Activated naive CD4-positive, alpha-beta T cell treated with anti-CD3 and anti-CD28 coated beads, Interleukin-2, amount 50 U/mL, for 24 hours (primary cell): ENCODE data around the gene WIPF1.

Experiments
- H3K27ac Mint-ChIP-seq: one replicate; pipeline ENCODE4 v1.8.0; 2021; ENCODE audit warnings: mild to moderate bottlenecking, mixed read lengths
- H3K27me3 Mint-ChIP-seq: one replicate; pipeline ENCODE4 v1.8.0; 2021; ENCODE audit warnings: mixed read lengths
- H3K36me3 Mint-ChIP-seq: one replicate; pipeline ENCODE4 v1.8.0; 2021; ENCODE audit warnings: mixed read lengths
- H3K4me1 Mint-ChIP-seq: one replicate; pipeline ENCODE4 v1.8.0; 2021; ENCODE audit warnings: mixed read lengths
- H3K4me3 Mint-ChIP-seq: one replicate; pipeline ENCODE4 v1.8.0; 2021; ENCODE audit warnings: mild to moderate bottlenecking, mixed read lengths
- H3K9me3 Mint-ChIP-seq: one replicate; pipeline ENCODE4 v1.8.0; 2021; ENCODE audit warnings: mixed read lengths

WIPF1 gene

GRCh38 chr2:174597345-174598047, at the start of gene WIPF1:
WIPF1 (minus strand) TSS chr2:174597804; CDS start chr2:174585573, 12,231 bp downstream.
- H3K36me3 Mint-ChIP-seq, result peaks cover 5% of the 10 kb centered on the region
- no peaks in the 10 kb centered on the region for H3K9me3 Mint-ChIP-seq

GRCh38 chr2:174645296-174645695, 47.7 kb upstream of the WIPF1 start:
- Mint-ChIP-seq H3K9me3 (no peaks in the 10 kb centered on the region), H3K27ac (no peak overlapping the region), H3K4me3 (no peak overlapping the region), H3K4me1 (peaks cover 31% of the 10 kb centered on the region), H3K27me3 (no peaks in the 10 kb centered on the region), H3K36me3 (peaks cover 16% of the 10 kb centered on the region)

More at GRCh38 chr2:174597345-174598047, at the start of gene WIPF1:
- peak within 1 kb of the TSS; percentile 92 for H3K4me3 Mint-ChIP-seq
- H3K4me1 Mint-ChIP-seq, result peaks cover 73% of the 10 kb centered on the region
- H3K27me3 Mint-ChIP-seq, result no peaks in the 10 kb centered on the region
- peak within 1 kb of the TSS; percentile 99 for H3K27ac Mint-ChIP-seq

- Mint-ChIP-seq H3K9me3 (no peaks in the 10 kb centered on the region), H3K27ac (no peak overlapping the region), H3K36me3 (peaks cover 11% of the 10 kb centered on the region), H3K4me1 (peaks cover 31% of the 10 kb centered on the region), H3K27me3 (no peaks in the 10 kb centered on the region), H3K4me3 (no peak overlapping the region)
These were observed 46.8 kb upstream of the WIPF1 start for GRCh38 chr2:174644406-174644805.

GRCh38 chr2:174643356-174643755, 45.8 kb upstream of the WIPF1 start:
- H3K4me3 Mint-ChIP-seq, result no peak overlapping the region
- H3K4me1 Mint-ChIP-seq, result peaks cover 41% of the 10 kb centered on the region
- H3K27ac Mint-ChIP-seq, result no peak overlapping the region
- no peaks in the 10 kb centered on the region for H3K27me3 Mint-ChIP-seq
- H3K9me3 Mint-ChIP-seq, result peaks cover 5% of the 10 kb centered on the region
- H3K36me3 Mint-ChIP-seq, result peaks cover 9% of the 10 kb centered on the region

- H3K4me1 Mint-ChIP-seq, result peaks cover 49% of the 10 kb centered on the region
- H3K27ac Mint-ChIP-seq, result no peak overlapping the region
- peaks cover 2% of the 10 kb centered on the region for H3K36me3 Mint-ChIP-seq
- no peak overlapping the region for H3K4me3 Mint-ChIP-seq
- H3K27me3 Mint-ChIP-seq, result no peaks in the 10 kb centered on the region
- peaks cover 5% of the 10 kb centered on the region for H3K9me3 Mint-ChIP-seq
These were observed 43.6 kb upstream of the WIPF1 start for GRCh38 chr2:174641168-174641567.

GRCh38 chr2:174636987-174637386, 39.4 kb upstream of the WIPF1 start:
- peak overlapping the region; percentile 57 for H3K27ac Mint-ChIP-seq
- peaks cover 5% of the 10 kb centered on the region for H3K9me3 Mint-ChIP-seq
- H3K4me1 Mint-ChIP-seq, result peaks cover 70% of the 10 kb centered on the region
- H3K4me3 Mint-ChIP-seq, result no peak overlapping the region
- H3K36me3 Mint-ChIP-seq, result peaks cover 2% of the 10 kb centered on the region
- no peaks in the 10 kb centered on the region for H3K27me3 Mint-ChIP-seq

- peak overlapping the region; percentile 97 for H3K27ac Mint-ChIP-seq
- H3K4me1 Mint-ChIP-seq, result peaks cover 74% of the 10 kb centered on the region
- no peaks in the 10 kb centered on the region for H3K27me3 Mint-ChIP-seq
- peaks cover 3% of the 10 kb centered on the region for H3K36me3 Mint-ChIP-seq
- peaks cover 5% of the 10 kb centered on the region for H3K9me3 Mint-ChIP-seq
- no peak overlapping the region for H3K4me3 Mint-ChIP-seq
These were observed 38.3 kb upstream of the WIPF1 start for GRCh38 chr2:174635776-174636404.

GRCh38 chr2:174635015-174635593, 37.5 kb upstream of the WIPF1 start:
- no peaks in the 10 kb centered on the region for H3K27me3 Mint-ChIP-seq
- H3K36me3 Mint-ChIP-seq, result peaks cover 5% of the 10 kb centered on the region
- H3K4me3 Mint-ChIP-seq, result peak overlapping the region; percentile 91
- peaks cover 81% of the 10 kb centered on the region for H3K4me1 Mint-ChIP-seq
- H3K27ac Mint-ChIP-seq, result peak overlapping the region; percentile 97
- H3K9me3 Mint-ChIP-seq, result peaks cover 5% of the 10 kb centered on the region

GRCh38 chr2:174634130-174635014, 36.8 kb upstream of the WIPF1 start:
- Mint-ChIP-seq H3K9me3 (peaks cover 5% of the 10 kb centered on the region), H3K4me1 (peaks cover 81% of the 10 kb centered on the region), H3K4me3 (peak overlapping the region; percentile 91), H3K27me3 (no peaks in the 10 kb centered on the region), H3K27ac (peak overlapping the region; percentile 97), H3K36me3 (peaks cover 5% of the 10 kb centered on the region)

- Mint-ChIP-seq H3K36me3 (peaks cover 6% of the 10 kb centered on the region), H3K4me1 (peaks cover 80% of the 10 kb centered on the region), H3K27me3 (no peaks in the 10 kb centered on the region), H3K27ac (peak overlapping the region; percentile 97), H3K9me3 (no peaks in the 10 kb centered on the region), H3K4me3 (peak overlapping the region; percentile 91)
These were observed 36.0 kb upstream of the WIPF1 start for GRCh38 chr2:174633623-174633930.

- peaks cover 82% of the 10 kb centered on the region for H3K4me1 Mint-ChIP-seq
These were observed 35.4 kb upstream of the WIPF1 start for GRCh38 chr2:174632841-174633622.

GRCh38 chr2:174631009-174631981, 33.7 kb upstream of the WIPF1 start:
- H3K36me3 Mint-ChIP-seq, result peaks cover 20% of the 10 kb centered on the region
- H3K27ac Mint-ChIP-seq, result peak overlapping the region; percentile 96
- peak overlapping the region; percentile 91 for H3K4me3 Mint-ChIP-seq
- peaks cover 90% of the 10 kb centered on the region for H3K4me1 Mint-ChIP-seq
- no peaks in the 10 kb centered on the region for H3K9me3 Mint-ChIP-seq
- no peaks in the 10 kb centered on the region for H3K27me3 Mint-ChIP-seq

More at GRCh38 chr2:174632841-174633622, 35.4 kb upstream of the WIPF1 start:
- Mint-ChIP-seq H3K27ac (peak overlapping the region; percentile 97), H3K27me3 (no peaks in the 10 kb centered on the region), H3K9me3 (no peaks in the 10 kb centered on the region), H3K36me3 (peaks cover 11% of the 10 kb centered on the region), H3K4me3 (peak overlapping the region; percentile 91)

- H3K27me3 Mint-ChIP-seq, result no peaks in the 10 kb centered on the region
- H3K4me3 Mint-ChIP-seq, result peak overlapping the region; percentile 91
- peak overlapping the region; percentile 60 for H3K27ac Mint-ChIP-seq
- peaks cover 26% of the 10 kb centered on the region for H3K36me3 Mint-ChIP-seq
- peaks cover 88% of the 10 kb centered on the region for H3K4me1 Mint-ChIP-seq
- H3K9me3 Mint-ChIP-seq, result no peaks in the 10 kb centered on the region
These were observed 32.5 kb upstream of the WIPF1 start for GRCh38 chr2:174630107-174630506.

- Mint-ChIP-seq H3K27ac (peak overlapping the region; percentile 60), H3K36me3 (peaks cover 27% of the 10 kb centered on the region), H3K27me3 (no peaks in the 10 kb centered on the region), H3K9me3 (no peaks in the 10 kb centered on the region), H3K4me1 (peaks cover 85% of the 10 kb centered on the region), H3K4me3 (peak overlapping the region; percentile 91)
These were observed 31.9 kb upstream of the WIPF1 start for GRCh38 chr2:174629506-174629905.
